H54 (cell line): ENCODE results near the gene CRHR2.
"Not testable (repeated sequence)": the region's sequence is repeated elsewhere in the genome, so short reads cannot be mapped to it uniquely, and the experiment has no call there.

Experiments
- DNase-seq: peaks from one replicate; pipeline ENCODE4 v3.0.0; 2011; ENCODE audit warnings: low spot score, mixed read lengths; ENCODE audit not compliant: insufficient read length
- FAIRE-seq: peaks from 3 replicates; lab custom pipeline; 2011; peaks lifted over from hg19 to GRCh38; lab: Jason Lieb, UNC
- POLR2A ChIP-seq: IDR thresholded peaks from 2 replicates; pipeline ENCODE4 v1.6.1; 2011; ENCODE audit warnings: low read depth, mild to moderate bottlenecking, low read length

Gene CRHR2

GRCh38 chr7:30682212-30683083 is at the start of gene CRHR2:
CRHR2 (minus strand) TSS chr7:30682456; CDS start chr7:30682280, 176 bp downstream.
- DNase-seq (no peak), FAIRE-seq (no peak)
- no peak for TF ChIP-seq POLR2A

DNA sequence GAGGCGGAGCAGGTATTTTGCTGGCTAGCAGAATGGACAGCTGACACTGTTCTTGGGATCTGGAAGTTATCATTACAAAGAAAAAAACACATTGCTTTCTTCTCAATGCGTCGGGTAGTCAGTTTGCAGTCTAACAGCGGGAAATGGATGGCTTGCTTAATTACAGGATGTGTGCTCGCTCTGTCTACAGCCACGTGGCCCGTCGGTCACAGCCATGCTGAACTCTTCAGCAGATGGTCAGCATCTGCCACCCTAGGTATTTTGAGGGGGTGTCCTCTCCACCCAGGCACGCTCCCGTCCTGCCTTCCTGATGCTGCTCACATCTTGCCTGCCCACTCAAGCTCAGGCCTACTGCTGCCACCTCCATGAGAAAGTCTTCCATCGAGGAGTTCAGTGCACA is 49.3 kb upstream of the CRHR2 start:
- DNase-seq: no peak
- FAIRE-seq: no peak
- TF ChIP-seq POLR2A: no peak

DNA sequence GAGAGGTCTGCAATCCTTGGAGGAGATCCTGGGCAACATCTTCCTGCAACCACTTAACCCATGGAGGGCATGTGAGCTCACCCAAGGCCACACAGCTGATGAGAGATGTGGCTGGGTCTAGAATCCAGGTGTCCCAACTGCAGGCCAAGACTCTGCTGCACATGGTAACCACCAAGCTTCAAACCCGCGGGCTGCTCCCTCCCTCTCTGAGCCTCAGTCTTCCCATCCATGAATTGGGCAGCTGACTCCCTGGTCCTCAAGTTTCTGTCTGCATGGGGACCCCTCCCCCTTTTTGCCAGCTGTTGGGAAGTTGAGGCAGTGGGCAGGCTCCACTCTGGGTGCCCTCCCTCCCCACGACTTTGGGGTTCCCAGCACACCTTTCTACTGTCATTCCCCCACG is 48.7 kb upstream of the CRHR2 start:
- DNase-seq (no peak), FAIRE-seq (no peak)
- no peak for TF ChIP-seq POLR2A

- TF ChIP-seq POLR2A: no peak
- FAIRE-seq (no peak), DNase-seq (no peak)
Measured at GRCh38 chr7:30730097-30730496, 47.8 kb upstream of the CRHR2 start.

DNA sequence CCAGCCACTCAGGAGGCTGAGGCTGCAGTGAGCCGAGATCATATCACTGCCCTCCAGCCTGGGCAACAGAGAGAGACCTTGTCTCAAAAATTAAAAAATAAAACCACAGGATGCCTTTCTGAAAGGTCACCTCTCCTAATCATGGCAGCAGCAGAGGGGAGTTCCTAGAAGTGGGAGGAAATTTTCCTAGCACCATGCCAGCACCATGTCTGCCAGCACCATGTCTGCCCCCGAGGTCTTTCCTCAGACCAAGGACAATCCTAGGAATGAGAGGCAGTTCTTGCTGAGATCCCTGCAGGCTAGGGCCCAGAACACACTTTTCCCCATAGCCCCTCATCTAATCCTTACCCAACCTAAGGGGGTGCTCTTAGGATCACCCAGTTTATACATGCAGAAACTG is 47.4 kb upstream of the CRHR2 start:
- FAIRE-seq (no peak), DNase-seq (no peak)
- no peak for TF ChIP-seq POLR2A

GRCh38 chr7:30728591-30729100 is 46.4 kb upstream of the CRHR2 start:
- DNase-seq (no peak), FAIRE-seq (no peak)
- TF ChIP-seq POLR2A: no peak

DNA sequence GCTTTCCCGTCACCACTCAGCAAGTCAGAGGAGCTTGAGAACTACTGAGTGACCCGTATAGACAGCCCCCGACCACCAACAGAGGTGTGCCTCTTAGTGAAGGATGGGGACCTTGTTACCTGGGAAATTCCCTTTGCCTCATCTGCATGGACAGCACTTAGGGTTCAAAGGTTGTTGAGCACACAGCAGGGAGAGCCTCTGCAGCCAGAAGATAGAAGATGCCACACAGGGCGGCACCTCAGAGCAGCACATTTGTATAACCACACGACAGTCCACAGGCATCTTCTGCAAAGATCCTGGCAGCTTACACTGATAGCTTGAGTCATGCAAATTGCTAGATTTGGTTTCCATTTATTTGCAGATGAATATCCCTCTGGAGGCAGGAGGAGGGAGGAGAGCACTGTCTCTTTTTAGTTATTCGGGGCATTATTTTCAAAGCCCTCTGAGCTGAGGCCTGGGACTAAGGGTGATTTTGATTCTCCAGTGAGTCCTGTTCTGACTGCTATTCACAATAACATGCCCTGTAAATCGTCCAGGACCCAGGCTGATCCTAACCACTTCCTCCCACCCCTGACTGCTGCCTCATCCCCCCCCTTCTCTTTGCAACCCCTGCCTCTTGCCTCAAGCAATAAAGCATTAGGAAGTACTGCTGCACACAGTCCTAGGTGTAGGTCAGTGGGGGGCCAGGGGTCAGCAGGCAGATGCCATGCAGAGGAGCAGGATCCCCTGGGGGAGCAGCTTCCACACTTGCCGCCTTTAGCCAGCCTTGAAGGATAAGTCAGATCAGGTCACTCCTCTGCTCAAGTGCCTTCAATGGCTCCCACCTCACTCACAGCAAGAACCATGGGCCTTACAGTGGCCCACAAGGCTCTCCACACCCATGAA is 45.0 kb upstream of the CRHR2 start:
- TF ChIP-seq POLR2A: no peak
- FAIRE-seq (no peak), DNase-seq (no peak)

DNA sequence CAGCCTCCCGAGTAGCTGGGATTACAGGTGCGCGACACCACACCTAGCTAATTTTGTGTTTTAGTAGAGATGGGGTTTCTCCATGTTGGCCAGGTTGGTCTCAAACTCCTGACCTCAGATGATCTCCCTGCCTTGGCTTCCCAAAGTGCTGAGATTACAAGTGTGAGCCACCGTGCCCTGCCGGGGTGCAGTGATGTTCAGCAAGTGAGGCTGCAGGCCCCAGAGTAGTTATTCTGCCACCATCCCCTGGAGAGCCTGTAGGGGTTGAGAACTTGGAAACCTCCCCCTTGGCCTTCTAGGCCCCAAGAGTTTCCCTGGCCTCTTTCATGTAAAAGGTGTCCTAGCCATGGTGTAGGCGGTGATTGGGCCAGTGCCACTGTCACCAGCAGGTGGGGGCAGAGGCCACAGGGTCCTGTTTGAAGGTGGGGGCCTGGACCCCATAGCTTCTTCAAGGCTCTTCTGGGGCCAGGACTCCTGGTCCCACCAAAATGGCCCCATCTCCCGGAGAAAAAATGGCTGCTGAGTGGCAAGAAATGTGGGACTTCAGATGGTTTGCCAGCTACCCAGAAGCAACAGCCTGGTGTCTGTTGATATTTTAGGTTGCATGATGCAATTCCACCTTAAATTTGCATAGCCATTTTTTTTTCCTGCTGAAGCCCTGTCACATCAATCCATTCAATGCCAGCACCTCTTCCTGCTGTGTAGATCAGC is 44.2 kb upstream of the CRHR2 start:
- no peak for DNase-seq
- TF ChIP-seq POLR2A: no peak
- no peak for FAIRE-seq

DNA sequence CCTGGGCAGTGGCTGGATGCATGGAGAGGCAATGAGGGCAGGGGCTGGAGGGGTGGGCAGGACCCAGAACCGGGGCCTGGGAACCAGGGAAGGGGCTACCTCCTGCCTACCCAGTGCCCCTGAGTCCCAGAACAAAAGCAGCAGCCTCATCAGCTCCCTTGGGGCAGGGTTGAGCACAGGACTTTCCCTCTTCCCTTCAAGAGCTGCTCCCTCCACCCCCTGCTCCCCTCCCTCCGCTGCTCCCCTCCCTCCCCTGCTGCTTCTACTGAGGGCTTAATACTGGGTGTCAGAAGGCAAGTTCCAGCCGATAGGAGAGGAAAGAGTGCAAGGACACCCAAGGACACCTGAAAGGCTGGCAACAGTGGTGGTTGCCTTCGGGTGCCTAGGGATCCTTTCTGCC is 41.5 kb upstream of the CRHR2 start:
- no peak for TF ChIP-seq POLR2A
- FAIRE-seq (no peak), DNase-seq (no peak)

DNA sequence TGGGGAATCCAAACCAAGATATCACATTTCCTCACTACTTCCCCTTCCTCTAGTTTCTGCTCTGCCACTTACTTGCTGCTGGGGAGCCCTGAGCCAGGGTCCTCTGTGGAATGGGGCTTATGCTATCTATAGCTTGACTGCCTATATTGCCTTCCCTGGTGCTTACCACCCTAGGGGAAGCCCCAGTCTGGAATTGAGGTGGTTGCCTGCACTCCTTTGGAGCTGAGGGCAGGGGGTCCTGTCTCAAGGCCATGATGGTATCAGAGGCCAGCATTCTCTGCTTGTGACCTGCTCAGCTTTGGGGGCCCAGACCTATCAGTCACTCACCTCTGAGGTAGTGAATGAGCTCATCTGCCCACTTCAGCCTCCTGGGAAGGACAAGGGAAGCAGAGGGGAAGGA is 40.4 kb upstream of the CRHR2 start:
- DNase-seq (no peak), FAIRE-seq (no peak)
- no peak for TF ChIP-seq POLR2A

DNA sequence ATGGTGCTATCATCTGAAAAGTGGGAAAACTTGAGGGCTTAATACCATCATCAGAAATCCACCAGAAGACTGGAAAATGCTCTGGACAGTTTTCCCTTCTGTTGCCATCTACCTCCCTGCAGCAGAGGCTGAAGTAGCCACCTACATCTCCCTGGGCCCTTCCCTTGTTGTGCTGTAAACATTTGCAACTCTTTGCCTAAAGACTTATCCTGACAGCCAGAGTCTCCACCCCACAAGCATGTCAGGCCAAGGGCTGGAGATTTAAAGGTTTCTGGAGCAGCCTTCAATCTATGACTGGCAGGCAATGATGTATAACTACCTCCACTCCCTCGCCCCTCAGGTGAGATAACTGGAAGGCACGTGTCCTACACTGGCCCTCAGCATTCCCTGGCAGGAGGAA is 39.9 kb upstream of the CRHR2 start:
- no peak for FAIRE-seq
- TF ChIP-seq POLR2A: no peak
- no peak for DNase-seq

DNA sequence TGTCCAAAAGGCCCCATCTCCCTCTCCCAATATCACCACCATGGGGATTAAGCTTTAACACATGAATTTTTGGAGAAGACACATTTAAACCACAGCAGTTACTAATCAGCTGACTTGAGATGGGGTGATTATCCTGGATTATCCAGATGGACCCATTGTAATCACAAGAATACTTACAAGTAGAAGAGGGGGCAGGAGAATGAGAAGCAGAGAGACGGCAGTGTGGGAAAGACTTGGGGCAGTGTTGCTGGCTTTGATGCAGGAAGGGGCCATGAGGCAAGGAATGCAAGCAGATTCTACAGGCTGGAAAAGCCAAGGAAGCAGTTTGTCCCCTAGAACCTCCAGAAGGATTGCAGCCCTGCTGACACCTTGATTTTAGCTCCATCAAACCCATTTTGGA is 39.0 kb upstream of the CRHR2 start:
- no peak for DNase-seq
- no peak for TF ChIP-seq POLR2A
- no peak for FAIRE-seq

- not testable (repeated sequence) for DNase-seq, FAIRE-seq
Measured at GRCh38 chr7:30719434-30719833, 37.2 kb upstream of the CRHR2 start.
